HepG2 (cell line): ENCODE data around the gene DNPEP. TPM values are rescaled to one million over a fixed set of nuclear protein-coding genes. Genes with fewer than 3 reads are reported as not detected.

Experiments
- BATF2 ChIP-seq: sonication (generic); formaldehyde crosslinking; IDR thresholded peaks from 2 replicates; pipeline ENCODE4 v1.8.0; 2022; ENCODE audit warnings: mild to moderate bottlenecking, missing genetic modification reagents, moderate library complexity
- CREB3 ChIP-seq: sonication (generic); formaldehyde crosslinking; IDR thresholded peaks from 2 replicates; pipeline ENCODE4 v1.5.0; 2020; ENCODE audit warnings: missing genetic modification reagents
- HDAC6 ChIP-seq: fragments of 200-600 bp; sonication (generic); IDR thresholded peaks from 2 replicates; pipeline ENCODE4 v1.7.0; 2017; ENCODE audit warnings: mild to moderate bottlenecking, antibody characterized with exemption, low read length, low read depth
- PAX8 ChIP-seq: sonication (generic); formaldehyde crosslinking; IDR thresholded peaks from 2 replicates; pipeline ENCODE4 v1.8.0; 2022; ENCODE audit warnings: mild to moderate bottlenecking, missing genetic modification reagents, borderline replicate concordance
- PPARG ChIP-seq: conservative IDR thresholded peaks from 2 replicates; pipeline ENCODE4 v1.6.1; 2016; ENCODE audit warnings: missing biosample characterization, missing genetic modification reagents
- SATB2 ChIP-seq: sonication (generic); formaldehyde crosslinking; IDR thresholded peaks from 2 replicates; pipeline ENCODE4 v1.5.0; 2020; ENCODE audit warnings: missing genetic modification reagents
- YEATS4 ChIP-seq: sonication (generic); formaldehyde crosslinking; IDR thresholded peaks from 2 replicates; pipeline ENCODE4 v1.4.0; 2020; ENCODE audit warnings: missing genetic modification reagents, borderline replicate concordance
- ZBTB38 ChIP-seq: sonication (generic); formaldehyde crosslinking; IDR thresholded peaks from 2 replicates; pipeline ENCODE4 v1.5.1; 2020; ENCODE audit warnings: mild to moderate bottlenecking, missing genetic modification reagents
- ZFP36L1 ChIP-seq: sonication (generic); formaldehyde crosslinking; IDR thresholded peaks from 2 replicates; pipeline ENCODE4 v1.8.0; 2022; ENCODE audit warnings: mild to moderate bottlenecking, missing genetic modification reagents, moderate library complexity
- ZFYVE20 ChIP-seq: sonication (generic); formaldehyde crosslinking; IDR thresholded peaks from 2 replicates; pipeline ENCODE4 v1.8.0; 2023; ENCODE audit warnings: low read depth, mild to moderate bottlenecking, moderate library complexity, missing genetic modification reagents, borderline replicate concordance
- ZNF253 ChIP-seq: sonication (generic); formaldehyde crosslinking; IDR thresholded peaks from 2 replicates; pipeline ENCODE4 v1.8.0; 2022; ENCODE audit warnings: mild to moderate bottlenecking, missing genetic modification reagents, borderline replicate concordance
- ZNF44 ChIP-seq: sonication (generic); formaldehyde crosslinking; IDR thresholded peaks from 2 replicates; pipeline ENCODE4 v1.5.1; 2020; ENCODE audit warnings: mild to moderate bottlenecking, missing genetic modification reagents
- ZNF468 ChIP-seq: sonication (generic); formaldehyde crosslinking; IDR thresholded peaks from 2 replicates; pipeline ENCODE4 v1.8.0; 2022; ENCODE audit warnings: mild to moderate bottlenecking, moderate library complexity, missing genetic modification reagents
- ZNF619 ChIP-seq: sonication (generic); formaldehyde crosslinking; IDR thresholded peaks from 2 replicates; pipeline ENCODE4 v1.4.0; 2020; ENCODE audit warnings: mild to moderate bottlenecking, missing genetic modification reagents
- ZNF687 ChIP-seq: sonication (generic); formaldehyde crosslinking; IDR thresholded peaks from 2 replicates; pipeline ENCODE4 v1.5.1; 2020; ENCODE audit warnings: mild to moderate bottlenecking, missing genetic modification reagents, moderate library complexity
- ZNF891 ChIP-seq: sonication (generic); formaldehyde crosslinking; IDR thresholded peaks from 2 replicates; pipeline ENCODE4 v1.5.0; 2020; ENCODE audit warnings: mild to moderate bottlenecking, missing genetic modification reagents
- ZUFSP ChIP-seq: sonication (generic); formaldehyde crosslinking; IDR thresholded peaks from 2 replicates; pipeline ENCODE4 v1.9.0; 2021; ENCODE audit warnings: missing genetic modification reagents, mild to moderate bottlenecking, borderline replicate concordance
- polyA plus RNA-seq, 8 experiments: library from polyadenylated mRNA; depleted of rRNA in 3 of 8; stranded (reverse) in 7 of 8; unstranded in 1 of 8; fragments of >200 nt; fragmentation: Illumina TruSeq in 4 of 8; extraction: Trizol in 4 of 8; gene quantifications; 2 replicates each; pipeline versions ENCODE4 v1.2.1 to v1.2.3, GENCODE V29; 2011 to 2016; ENCODE audit warnings: low read depth in 4 of 8, missing spikeins in 1 of 8, mixed read lengths in 1 of 8; ENCODE audit not compliant: insufficient read depth in 1 of 8
- total RNA-seq, 5 experiments: library from RNA; depleted of rRNA; stranded (reverse); fragments of >200 nt; fragmentation: Illumina TruSeq; extraction: Trizol; gene quantifications; 2 replicates each; pipeline ENCODE4 v1.2.3, GENCODE V29; 2016; ENCODE audit warnings: low read depth in 1 of 5
- TF ChIP-seq, protein P1 (sequence below): IDR thresholded peaks from 2 replicates; pipeline ENCODE4 v1.6.1; 2016
- TF ChIP-seq, protein P2 (sequence below): sonication (generic); formaldehyde crosslinking; IDR thresholded peaks from 2 replicates; pipeline ENCODE4 v1.5.0; 2020; ENCODE audit warnings: missing genetic modification reagents, mild to moderate bottlenecking, borderline replicate concordance

DNPEP gene
- total and polyA plus RNA-seq, 2 of the 13 experiments (the other 11 are each of a cell fraction or from before 2014, with no cell fraction given) = 104 to 109 TPM

GRCh38 chr2:219331560-219332213, 56.0 kb downstream of the DNPEP start (continued):
- TF ChIP-seq, protein P1, sequence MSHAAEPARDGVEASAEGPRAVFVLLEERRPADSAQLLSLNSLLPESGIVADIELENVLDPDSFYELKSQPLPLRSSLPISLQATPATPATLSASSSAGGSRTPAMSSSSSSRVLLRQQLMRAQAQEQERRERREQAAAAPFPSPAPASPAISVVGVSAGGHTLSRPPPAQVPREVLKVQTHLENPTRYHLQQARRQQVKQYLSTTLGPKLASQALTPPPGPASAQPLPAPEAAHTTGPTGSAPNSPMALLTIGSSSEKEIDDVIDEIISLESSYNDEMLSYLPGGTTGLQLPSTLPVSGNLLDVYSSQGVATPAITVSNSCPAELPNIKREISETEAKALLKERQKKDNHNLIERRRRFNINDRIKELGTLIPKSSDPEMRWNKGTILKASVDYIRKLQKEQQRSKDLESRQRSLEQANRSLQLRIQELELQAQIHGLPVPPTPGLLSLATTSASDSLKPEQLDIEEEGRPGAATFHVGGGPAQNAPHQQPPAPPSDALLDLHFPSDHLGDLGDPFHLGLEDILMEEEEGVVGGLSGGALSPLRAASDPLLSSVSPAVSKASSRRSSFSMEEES = peak; percentile 83
- peak; percentile 92; the same call in 1 of the 2 replicates for TF ChIP-seq ZNF468 (CRISPR knock-in tag)
- 0 out of 2 replicates have a peak, but pooled peaks have one; percentile 68 for TF ChIP-seq ZFYVE20 (CRISPR knock-in tag)
- TF ChIP-seq PPARG (CRISPR knock-in tag) = peak; percentile 54; the same call in 1 of the 2 replicates
- TF ChIP-seq HDAC6 = no peak
- TF ChIP-seq ZNF253 = 0 out of 2 replicates have a peak, but pooled peaks have one; percentile 71
- TF ChIP-seq ZUFSP (CRISPR knock-in tag) = no peak
- peak; percentile 64 for TF ChIP-seq ZNF687 (CRISPR knock-in tag)
- TF ChIP-seq SATB2 = peak; percentile 93; the same call in 1 of the 2 replicates
- no peak for TF ChIP-seq ZNF619
- TF ChIP-seq ZFP36L1 (CRISPR knock-in tag) = peak; percentile 88; the same call in 1 of the 2 replicates
- peak; percentile 49; the same call in 1 of the 2 replicates for TF ChIP-seq ZNF891
- TF ChIP-seq, protein P2, sequence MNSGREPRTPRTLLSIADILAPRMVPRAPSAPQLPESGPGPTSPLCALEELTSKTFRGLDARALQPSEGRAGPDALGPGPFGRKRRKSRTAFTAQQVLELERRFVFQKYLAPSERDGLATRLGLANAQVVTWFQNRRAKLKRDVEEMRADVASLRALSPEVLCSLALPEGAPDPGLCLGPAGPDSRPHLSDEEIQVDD (CRISPR knock-in tag) = 0 out of 2 replicates have a peak, but pooled peaks have one; percentile 71
- no peak; the same call in 1 of the 2 replicates for TF ChIP-seq YEATS4 (CRISPR knock-in tag)
- peak; percentile 86; the same call in 1 of the 2 replicates for TF ChIP-seq PAX8 (CRISPR knock-in tag)
- TF ChIP-seq ZNF44 = no peak
- TF ChIP-seq CREB3 = peak; percentile 90; the same call in 1 of the 2 replicates
- peak; percentile 78 for TF ChIP-seq BATF2
- peak; percentile 83 for TF ChIP-seq ZBTB38 (CRISPR knock-in tag)
